ENCODE results near the gene EIF4ENIF1. TPM values are rescaled to one million over a fixed set of nuclear protein-coding genes. Genes with fewer than 3 reads are reported as not detected.

Gene EIF4ENIF1
- total RNA-seq, 2 donors from 2014 or later = 24.2 to 26.4 TPM

DNA sequence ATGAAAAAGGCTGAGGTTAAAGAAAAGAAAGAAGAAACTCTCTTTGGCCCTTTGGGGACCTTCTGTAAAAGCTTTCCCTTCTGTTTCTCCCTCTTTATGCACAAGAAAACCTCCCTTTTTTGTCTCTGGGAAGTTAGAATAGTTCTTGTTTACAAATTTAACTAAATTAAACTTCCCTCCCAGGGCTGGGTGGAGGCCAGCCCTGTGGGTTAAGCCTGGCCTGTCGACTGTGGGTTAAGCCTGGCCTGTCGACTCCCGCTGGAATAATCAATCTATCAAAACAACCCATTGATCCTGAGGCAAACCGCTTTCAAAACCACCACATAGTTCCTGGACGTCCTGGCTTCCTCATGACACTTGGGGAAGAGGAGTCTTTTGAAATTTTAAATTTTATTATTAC is 91.4 kb downstream of the EIF4ENIF1 start:
- Mint-ChIP-seq H3K4me3 (no peak overlapping the region), H3K27ac (peak overlapping the region; percentile 97), H3K4me1 (peaks cover 14% of the 10 kb centered on the region), H3K27me3 (no peaks in the 10 kb centered on the region), H3K36me3 (ENCODE audit: low read depth) (peaks cover 4% of the 10 kb centered on the region)
- H3K9me3 ChIP-seq (ENCODE audit: control insufficient read depth, low read length, poor library complexity, severe bottlenecking) = no peaks in the 10 kb centered on the region
- no peak for DNase-seq
- no peak for ATAC-seq

DNA sequence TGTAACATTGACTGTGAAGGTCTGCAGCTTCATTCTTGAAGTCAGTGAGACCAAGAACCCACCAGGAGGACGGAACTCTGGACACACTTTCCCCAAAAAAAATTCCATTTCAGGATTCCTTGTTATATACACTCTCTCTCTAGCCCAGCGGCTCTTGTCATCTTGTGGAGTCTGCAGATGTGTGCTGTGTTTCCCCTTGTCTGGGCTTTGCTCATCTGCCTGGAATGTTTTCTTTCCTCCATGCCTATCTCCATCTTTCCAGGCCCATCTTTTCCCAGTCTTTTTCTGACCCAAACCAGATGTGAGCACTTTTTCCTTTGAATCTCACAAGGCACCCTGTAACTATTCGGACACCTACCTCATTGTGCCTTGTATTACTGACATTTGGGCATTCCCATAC is 95.3 kb downstream of the EIF4ENIF1 start:
- H3K36me3 Mint-ChIP-seq (ENCODE audit: low read depth) = peaks cover 2% of the 10 kb centered on the region
- H3K27ac Mint-ChIP-seq = no peak overlapping the region
- no peaks in the 10 kb centered on the region for H3K27me3 Mint-ChIP-seq
- DNase-seq (no peak), ATAC-seq (no peak)
- no peaks in the 10 kb centered on the region for H3K9me3 ChIP-seq (ENCODE audit: control insufficient read depth, low read length, poor library complexity, severe bottlenecking)
- H3K4me3 Mint-ChIP-seq = no peak overlapping the region
- no peaks in the 10 kb centered on the region for H3K4me1 Mint-ChIP-seq

DNA sequence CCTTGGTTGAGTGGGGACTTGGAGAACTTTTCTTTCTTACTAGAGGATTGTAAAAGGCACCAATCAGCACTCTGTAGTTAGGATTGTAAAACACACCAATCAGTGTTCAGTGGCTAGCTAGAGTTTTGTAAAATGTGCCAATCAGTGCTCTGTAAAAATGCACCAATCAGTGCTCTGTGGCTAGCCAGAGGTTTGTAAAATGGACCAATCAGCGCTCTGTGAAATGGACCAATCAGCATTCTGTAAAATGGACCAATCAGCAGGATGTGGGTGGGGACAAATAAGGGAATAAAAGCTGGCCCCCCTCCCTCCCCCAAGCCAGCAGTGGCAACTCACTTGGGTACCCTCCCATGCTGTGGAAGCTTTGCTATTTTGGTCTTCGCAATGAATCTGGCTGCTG is 95.7 kb downstream of the EIF4ENIF1 start:
- Mint-ChIP-seq H3K4me1 (no peaks in the 10 kb centered on the region), H3K27ac (no peak overlapping the region), H3K36me3 (ENCODE audit: low read depth) (peaks cover 2% of the 10 kb centered on the region), H3K27me3 (no peaks in the 10 kb centered on the region), H3K4me3 (no peak overlapping the region)
- no peaks in the 10 kb centered on the region for H3K9me3 ChIP-seq (ENCODE audit: control insufficient read depth, low read length, poor library complexity, severe bottlenecking)
- DNase-seq = no peak
- ATAC-seq = no peak

Other genes with a start within 250 kb of the EIF4ENIF1 start
- 100 to 1,000 TPM; 388 to 426 TPM for gene PIK3IP1, start 197.4 kb downstream of the EIF4ENIF1 start, total RNA-seq
- gene PATZ1, start 143.5 kb downstream of the EIF4ENIF1 start, total RNA-seq = 10 to 100 TPM; 35.0 to 38.9 TPM
- gene DRG1, start 90.2 kb downstream of the EIF4ENIF1 start, total RNA-seq = 10 to 100 TPM; 33.2 to 50.9 TPM
- gene SFI1, start 6.7 kb upstream of the EIF4ENIF1 start, total RNA-seq = 100 to 1,000 TPM; 185 to 189 TPM
- 10 to 100 TPM; 37.6 to 38.3 TPM for gene PISD, start 172.4 kb upstream of the EIF4ENIF1 start, total RNA-seq